Occipital lobe (tissue), 2 donors: Measurements from ENCODE around the gene VIM. TPM values are rescaled to one million over a fixed set of nuclear protein-coding genes. Genes with fewer than 3 reads are reported as not detected.

Source experiments
- DNase-seq: peaks from one replicate; lab custom pipeline; 2025; lab: John Stamatoyannopoulos, UW
- total RNA-seq: library from RNA; depleted of rRNA; stranded (reverse); fragments of >200 nt; gene quantifications from one replicate; pipeline ENCODE4 v1.2.3, GENCODE V29; 2014

Gene VIM
- total RNA-seq, 1 donor from 2014 or later, result 289 TPM

DNA sequence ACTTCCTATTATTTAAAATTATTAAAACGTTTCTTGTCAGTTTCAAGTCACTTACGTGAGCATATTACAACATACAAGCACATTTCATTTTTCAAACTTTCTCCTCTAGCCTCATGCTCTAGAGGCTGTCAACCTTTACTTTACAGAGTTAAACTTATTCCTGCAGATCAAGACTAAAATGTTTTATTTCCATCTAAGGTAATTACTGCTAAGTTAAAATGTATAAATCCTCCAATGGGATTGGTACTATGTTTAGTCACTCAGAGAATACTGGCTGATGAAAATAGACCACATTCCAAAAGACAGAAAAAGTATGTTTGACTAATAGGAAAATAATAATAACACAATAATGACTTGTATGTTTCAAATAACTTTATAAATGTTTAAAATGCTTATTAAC, 18.2 kb upstream of the VIM start:
- DNase-seq, result no peak

DNA sequence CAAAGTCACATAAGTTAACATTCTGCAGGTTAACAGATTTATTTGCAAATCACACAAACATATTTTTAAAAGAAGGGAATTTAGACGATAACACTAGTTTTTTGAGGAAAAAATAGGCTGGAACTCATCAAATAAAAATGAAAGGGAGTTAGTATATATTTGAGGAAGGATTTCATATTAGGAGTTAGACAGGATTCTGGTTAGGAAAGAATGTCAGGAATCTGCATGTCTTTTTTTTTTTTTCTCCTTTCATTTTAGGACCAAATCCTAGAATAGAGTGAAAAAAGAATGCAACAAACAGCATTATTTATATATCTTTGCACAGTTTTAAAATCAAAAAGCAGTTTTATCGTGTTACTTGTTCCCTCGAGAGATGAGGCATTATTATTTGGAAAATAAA, 17.7 kb upstream of the VIM start:
- DNase-seq, result no peak

DNA sequence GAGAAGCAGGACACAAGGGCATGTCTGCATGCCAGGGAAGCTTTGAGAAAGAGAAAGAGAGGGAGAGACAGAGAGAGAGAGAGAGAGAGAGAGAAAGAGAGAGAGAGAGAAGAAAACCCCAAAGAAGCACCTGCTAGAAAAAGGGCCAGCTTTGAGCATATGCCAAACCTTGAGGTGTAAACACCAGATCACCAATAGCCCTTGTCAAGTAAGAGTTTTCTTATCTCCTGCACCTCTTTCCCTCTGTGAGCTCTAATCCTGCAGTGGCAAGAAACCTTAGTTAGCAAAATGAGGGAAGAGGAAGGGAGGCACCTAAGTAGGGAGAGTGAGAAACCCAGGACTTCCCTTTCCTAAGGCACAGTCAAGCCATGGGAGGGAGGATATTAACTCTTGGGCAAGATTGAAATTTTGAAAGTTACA, 15.2 kb upstream of the VIM start:
- no peak for DNase-seq

DNA sequence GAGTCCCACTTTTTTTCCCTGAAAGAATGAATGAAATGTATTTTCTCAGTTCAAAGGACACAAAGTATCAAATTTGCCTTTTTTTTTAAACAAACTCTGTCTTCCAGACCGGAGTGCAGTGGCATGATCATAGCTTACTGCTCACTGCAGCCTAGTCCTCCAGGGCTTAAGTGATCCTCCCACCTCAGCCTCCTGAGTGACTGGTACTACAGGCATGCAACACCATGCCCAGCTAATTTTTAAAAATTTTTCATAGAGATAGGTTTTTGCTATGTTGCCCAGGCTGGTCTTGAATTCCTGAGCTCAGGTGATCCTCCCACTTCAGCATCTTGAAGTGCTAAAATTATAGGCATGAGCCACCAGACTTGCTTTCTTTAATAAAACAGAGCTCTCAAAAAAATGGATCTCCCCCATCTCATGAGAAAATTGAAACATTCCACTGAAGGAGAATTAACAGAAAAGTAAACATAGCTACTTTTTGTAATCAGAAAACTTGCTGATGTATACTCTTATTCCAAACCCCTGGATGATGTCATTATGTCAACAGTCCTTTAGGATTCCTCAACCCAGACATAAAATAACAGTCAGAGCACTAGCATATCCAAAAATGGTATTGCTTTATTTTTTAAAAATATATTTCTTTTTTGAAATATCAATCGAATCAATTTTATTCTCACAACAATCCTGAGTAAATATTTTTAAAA, 14.2 kb upstream of the VIM start:
- DNase-seq, result no peak

DNA sequence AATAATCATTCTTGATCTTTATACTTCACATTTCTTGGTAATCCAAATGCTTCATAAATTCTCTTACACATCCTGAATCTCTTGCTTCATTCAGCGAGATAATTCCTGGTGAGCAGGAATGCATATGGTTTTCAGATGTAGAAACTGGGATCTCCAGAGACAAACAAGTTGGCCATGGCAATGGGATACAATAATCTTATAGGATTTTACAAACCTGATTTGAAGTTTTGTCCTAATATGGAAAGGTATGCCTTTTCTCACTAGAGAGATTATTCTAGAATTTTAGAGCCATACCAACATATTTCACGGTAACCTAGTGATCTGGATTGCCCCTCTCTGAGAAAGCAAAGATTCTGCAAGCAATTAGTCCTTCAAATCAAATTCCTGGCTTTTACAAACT, 13.5 kb upstream of the VIM start:
- no peak for DNase-seq

DNA sequence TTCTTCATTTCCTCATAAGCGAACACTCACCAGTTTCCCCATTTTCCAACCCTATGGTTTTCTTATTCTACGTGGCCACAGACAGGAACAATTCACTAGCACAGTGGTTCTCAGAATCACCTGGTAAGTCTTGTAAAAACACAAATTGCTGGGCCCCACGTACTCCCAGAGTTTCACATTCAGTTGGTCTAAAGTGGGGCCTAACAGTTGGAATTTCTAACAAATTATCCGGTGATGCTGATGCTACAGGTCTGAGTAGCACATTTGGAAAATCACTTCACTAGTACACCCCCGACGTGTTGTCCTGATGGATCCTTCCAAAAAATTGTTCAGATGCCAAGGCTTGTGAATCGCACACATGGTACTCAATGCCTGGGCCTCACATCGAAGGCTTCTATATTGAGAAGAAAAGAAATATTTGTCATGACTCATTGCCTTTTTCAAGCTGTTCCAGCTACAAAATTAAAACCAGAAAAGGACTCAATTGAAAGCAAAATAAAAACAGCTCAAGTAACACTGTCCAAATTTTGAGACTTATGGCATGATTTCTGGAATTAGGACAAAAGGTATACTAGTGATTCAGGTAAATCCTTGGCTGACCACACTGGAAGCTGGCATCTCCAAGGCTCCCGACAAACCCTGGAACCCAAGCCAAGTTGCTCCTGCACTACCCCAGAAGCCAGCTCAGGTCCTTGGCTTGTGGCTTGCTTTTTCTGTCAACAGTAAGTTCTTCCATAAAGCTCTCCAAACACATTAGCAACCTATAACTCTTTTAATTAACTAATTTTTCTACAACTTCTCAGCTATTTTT, 12.9 kb upstream of the VIM start:
- no peak for DNase-seq

DNA sequence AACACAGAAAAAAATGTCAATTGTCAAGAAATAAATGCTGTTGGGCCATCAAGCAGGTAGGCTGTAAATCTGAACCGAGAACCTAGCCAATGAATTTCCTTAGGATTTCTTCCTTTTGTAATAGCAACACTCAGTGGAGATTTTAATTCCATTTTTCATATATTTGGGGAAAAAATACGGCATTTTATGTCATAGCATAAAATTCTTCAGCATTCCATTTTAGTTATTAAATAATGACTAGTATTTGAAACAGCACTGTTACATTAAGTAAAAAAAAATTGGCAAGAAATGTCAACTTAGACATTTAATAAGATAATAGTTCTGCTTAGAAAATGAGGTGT, 12.3 kb upstream of the VIM start:
- no peak for DNase-seq

DNA sequence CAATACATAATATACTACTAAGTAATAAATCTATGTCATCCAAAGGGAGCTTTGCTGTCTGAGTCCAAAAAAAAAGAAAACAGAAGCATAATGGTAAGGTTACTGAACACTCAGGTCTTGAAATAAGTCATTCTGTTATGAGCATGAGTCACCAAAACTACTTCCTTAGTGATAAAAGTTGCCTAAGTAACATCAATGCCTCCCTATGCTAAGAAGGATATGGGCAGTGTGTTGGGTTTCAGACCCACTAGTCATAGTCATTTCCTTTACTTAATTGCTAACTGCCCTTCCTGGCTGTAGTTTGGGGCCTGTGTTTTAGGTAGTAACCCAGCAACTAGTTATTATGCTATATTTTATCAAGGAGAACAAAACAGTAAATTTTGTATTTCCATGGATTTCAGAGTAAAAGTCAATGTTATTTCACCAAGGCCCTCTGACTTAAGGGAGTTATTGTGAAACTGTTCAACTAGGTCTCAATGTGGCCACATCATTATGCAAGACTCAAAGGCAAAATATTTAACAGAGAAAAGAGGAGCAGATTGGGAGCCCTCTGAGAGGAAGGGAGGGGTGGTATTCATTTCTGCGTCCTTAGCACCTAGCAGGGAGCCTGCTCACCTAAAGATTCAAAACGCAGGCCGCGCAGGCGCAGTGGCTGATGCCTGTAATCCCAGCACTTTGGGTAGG, 11.7 kb upstream of the VIM start:
- DNase-seq, result no peak

DNA sequence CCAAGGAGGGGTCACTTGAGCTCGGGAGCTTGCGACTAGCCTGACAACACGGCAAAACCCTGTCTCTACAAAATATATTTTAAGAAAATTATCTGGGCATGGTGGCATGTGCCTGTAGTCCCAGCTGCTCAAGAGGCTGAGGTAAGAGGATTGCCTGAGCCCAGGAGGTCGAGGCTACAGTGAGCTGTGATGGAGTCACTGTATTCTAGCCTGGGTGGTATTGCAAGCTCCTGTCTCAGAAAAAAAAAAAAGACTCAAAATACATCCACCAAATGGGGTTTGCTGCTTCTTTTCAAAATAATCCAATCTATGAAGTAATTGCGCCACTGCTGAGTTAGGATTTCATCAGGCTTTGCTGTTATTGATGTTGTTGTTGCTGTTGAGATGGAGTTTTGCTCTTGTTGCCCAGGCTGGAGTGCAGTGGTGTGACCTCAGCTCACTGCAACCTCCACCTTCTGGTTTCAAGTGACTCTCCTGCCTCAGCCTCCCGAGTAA, 11.1 kb upstream of the VIM start:
- DNase-seq, result no peak

DNA sequence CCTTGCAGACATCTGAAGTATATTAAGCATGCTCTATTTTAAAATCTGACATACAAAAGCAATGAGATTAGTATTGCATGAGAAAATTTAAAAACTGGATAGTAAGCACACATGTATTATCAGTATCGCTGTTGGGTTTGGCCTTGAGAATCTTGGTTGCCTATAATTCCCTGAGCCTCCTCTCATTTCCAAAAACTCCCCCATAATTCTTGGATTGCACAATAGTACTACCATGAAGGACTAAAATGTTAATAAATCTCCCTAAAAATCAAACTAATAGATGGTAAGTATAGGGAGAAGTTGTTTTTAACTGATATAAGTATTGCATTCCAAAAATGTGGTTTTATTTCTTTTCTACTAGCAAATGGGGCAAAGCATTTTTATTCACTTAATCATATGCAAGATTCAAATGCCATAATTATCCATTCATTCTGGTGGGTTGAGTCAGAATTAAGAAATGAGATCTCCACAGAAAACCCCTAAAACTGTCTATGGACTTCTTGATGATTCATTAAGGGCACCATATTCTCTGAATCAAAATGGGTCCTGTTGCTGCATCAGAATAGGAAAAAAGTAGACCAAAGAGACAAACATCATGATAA, 10.3 kb upstream of the VIM start:
- no peak for DNase-seq

DNA sequence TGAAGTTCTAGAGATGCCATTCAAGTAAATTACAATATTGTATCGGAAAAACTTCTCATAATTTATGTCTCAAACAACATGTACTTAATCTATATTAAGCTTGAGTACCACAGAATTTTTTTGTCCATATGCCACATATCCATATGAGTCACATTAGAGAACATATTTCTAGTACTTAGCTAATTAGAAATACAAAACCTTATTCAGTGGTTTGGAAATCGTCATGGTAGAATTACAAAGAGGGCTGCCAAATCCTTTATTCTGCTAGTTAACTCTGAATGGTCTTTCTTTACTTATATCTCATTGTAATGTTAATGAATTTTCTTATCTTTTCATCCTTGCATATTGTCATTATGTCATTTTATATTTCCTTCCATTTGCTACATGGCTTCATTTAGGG, 9.0 kb upstream of the VIM start:
- no peak for DNase-seq

DNA sequence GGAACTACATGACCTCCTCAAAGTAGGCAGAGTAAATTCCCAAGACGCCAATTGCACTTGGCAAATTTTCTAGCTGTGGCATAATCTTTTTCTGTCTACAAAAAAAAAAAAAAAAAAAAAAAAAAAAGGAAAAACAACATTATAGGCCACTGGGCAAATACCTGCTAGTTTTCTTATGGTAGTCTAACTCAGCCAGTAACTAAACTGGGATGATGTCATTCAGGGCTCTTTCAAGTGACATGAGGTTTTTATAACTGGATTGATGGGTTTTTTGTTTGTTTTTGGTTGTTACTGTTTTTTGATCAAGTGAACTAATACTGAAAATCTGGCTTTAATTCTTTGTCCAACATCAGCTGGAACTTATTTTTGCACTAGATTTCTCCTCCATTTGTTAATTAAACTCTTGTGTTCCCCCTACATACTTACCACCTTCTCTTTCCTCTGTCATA, 7.4 kb upstream of the VIM start:
- DNase-seq, result no peak

DNA sequence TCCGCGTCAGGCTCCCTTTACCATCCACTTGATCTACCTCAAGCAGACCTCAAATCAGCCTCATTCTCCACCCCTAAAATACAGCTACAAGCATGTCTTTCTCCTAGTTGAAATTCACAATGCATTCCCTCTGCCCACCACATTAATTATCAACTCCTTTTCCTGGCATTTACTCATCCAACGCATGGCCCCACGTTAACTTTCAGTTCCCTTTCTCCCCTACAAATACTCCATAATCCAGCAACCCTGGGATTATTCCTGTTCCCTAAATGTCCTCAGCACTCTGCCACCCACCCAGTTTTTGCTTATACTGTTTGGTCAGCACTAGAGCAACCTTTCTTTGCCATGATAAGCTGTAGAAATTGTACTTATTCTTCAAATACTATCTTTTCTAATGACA, 5.7 kb upstream of the VIM start:
- DNase-seq, result no peak

DNA sequence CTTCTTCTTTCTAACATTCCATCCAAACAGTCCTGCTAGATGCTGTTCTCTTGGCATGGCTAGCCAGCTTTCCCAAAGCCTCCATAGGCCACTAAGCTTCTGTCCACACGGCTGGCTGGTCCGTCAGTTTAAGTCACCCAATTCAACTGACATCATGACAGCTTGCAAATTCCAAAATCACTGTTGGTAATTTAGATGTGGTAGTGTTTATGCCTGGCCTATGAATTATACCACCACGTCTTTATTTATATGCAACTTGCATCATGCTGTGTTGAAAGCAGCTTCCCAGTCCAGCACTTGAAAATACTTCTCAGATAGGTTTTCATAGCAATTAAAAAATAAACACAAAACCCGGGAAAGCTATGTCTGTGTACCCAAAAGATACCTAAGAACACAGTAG, 2.2 kb upstream of the VIM start:
- no peak for DNase-seq

DNA sequence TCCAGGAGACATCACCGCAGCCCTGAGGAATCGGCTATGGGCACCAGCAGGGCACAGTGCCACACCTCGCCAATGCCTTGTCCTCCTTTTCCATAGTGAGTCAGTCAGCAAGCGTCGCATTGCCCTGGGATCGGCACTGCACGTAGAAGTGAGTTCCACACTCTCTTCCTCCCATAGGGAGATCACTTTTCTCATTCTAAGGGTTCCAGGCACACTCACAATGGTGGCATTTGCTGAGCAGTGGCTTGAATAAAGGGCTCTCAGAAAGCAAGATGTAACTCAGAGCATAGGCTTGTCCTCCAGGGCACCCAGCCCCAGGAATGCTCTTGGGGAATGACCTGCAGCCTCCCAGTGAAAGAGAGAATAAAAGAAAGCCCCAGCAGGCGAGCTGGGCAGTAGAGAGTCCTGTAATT, 1.1 kb upstream of the VIM start:
- DNase-seq, result no peak

DNA sequence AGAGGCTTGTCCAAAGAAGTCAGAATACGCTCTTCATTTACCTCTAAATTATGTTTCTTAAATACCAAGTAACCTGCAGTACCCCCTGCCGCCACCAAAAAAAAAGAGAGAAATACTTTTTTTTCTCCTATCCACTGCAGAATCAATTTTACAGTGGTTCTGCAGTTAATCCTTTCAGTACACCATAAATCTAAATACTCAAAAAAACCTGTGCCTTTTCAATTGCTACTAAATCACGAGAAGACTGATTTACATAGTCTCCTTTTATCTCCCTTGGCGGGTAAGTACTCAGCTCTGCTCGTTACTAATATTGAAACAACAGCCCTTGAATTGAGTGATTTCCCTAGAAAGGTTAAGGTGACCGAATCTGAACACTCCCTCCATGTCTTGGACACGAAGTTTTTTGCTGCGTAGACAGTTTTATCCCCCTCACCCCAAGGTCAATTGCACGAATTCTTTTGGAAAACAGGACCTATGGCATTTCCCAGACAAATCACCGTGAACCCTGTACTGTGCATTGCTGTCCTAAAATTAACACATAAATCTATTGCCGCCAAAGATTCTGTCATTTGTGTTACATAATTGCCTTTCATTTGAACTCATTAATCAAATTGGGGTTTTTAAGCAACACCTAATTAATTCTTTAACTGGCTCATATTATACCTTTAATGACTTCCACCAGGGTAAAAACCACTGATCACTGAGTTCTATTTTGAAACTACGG, 512 bp upstream of the VIM start:
- no peak for DNase-seq

DNA sequence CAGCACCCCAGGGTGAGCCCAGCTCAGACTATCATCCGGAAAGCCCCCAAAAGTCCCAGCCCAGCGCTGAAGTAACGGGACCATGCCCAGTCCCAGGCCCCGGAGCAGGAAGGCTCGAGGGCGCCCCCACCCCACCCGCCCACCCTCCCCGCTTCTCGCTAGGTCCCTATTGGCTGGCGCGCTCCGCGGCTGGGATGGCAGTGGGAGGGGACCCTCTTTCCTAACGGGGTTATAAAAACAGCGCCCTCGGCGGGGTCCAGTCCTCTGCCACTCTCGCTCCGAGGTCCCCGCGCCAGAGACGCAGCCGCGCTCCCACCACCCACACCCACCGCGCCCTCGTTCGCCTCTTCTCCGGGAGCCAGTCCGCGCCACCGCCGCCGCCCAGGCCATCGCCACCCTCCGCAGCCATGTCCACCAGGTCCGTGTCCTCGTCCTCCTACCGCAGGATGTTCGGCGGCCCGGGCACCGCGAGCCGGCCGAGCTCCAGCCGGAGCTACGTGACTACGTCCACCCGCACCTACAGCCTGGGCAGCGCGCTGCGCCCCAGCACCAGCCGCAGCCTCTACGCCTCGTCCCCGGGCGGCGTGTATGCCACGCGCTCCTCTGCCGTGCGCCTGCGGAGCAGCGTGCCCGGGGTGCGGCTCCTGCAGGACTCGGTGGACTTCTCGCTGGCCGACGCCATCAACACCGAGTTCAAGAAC, 1.1 kb downstream of the VIM start:
- DNase-seq, result peak; percentile 9

DNA sequence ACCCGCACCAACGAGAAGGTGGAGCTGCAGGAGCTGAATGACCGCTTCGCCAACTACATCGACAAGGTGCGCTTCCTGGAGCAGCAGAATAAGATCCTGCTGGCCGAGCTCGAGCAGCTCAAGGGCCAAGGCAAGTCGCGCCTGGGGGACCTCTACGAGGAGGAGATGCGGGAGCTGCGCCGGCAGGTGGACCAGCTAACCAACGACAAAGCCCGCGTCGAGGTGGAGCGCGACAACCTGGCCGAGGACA, 1.6 kb downstream of the VIM start:
- DNase-seq, result no peak

DNA sequence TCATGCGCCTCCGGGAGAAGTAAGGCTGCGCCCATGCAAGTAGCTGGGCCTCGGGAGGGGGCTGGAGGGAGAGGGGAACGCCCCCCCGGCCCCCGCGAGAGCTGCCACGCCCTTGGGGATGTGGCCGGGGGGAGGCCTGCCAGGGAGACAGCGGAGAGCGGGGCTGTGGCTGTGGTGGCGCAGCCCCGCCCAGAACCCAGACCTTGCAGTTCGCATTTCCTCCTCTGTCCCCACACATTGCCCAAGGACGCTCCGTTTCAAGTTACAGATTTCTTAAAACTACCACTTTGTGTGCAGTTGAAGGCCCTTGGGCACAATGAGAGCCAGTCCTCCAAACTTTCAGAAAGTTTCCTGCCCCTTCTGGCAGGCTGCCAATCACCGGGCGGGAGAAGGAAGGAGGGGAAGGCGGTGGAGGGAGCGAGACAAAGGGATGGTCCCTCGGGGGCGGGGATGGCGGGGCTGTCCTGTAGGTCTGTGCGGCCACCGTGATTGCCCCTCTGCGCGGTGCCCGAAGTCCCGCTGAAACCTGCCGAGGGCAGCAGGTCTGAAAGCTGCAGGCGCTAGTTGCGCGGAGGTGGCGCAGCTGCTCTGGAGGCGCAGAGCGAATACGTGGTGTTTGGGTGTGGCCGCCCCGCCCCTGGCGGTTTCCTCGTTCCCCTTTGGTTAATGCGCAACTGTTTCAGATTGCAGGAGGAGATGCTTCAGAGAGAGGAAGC, 2.1 kb downstream of the VIM start:
- no peak for DNase-seq

DNA sequence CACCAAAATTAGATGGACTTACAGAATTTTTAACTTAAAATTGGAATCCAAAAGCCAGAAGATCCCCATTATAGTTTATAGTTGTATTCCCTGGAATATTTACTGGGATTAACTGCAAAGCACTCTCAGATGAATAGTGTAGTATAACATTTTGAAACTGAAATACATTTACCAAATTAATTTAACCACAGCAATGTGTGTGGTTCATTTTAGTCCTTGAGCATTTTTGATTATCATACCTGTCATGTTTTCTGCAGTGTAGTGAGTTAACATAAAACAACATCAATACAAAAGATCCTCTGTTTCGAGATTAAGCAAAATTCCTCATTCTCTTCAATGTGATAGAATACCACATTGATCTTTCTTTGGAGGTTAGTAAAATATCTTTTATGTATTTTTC, 3.7 kb downstream of the VIM start:
- no peak for DNase-seq
